GM20431 (cell line): ENCODE results near the gene SMG9.
"Not testable (repeated sequence)": the region's sequence is repeated elsewhere in the genome, so short reads cannot be mapped to it uniquely, and the experiment has no call there.

Source experiments
- in situ Hi-C: fragments of 300-500 bp; cut with MseI, MboI; formaldehyde crosslinking; loops from one replicate; pipeline ENCODE4 v1.15.0; 2020; ENCODE audit warnings: low sequenced_read_pairs; ENCODE audit not compliant: unreplicated experiment

Gene SMG9

DNA sequence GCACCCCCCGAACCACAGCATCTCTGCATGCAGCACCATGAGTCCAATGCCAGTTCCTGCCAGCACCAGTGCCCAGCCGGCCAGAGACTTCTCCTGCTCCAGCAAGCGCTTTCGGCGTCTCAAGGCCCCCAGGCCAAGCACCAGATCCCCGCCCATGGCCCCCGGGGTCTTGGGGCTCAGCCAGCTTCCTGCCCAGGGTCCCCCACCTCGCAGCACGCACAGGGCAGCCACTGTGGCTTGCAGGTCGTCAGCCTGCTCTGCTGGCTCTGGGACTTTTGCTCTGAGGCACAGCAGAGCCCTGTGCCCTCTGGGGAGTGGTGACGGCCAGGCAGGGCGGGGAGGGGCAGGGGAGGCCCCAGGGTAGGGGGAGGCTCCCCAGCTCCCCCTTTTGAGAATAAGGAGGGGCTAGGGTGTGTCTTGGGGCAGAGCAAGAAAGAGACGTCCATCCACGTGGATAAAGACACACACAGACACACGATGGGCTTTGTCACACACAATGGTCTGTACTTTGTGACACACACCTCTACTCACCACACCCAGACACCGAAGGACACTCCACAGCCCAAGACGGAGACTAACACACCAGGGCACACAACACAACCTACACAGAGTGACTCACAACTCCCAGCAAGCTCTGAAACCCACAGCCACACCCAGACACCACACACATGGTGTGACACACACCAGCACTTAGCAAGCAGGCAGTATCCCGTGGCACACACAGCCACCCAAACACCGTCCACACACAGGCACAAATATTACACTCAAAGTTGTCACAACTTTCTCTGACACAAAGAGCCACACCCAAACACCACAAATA lies 26.2 kb upstream of the SMG9 start, which contains the start of gene KCNN4:
Gene KCNN4 (minus strand): TSS at position 268 of the 820 bp plus-strand sequence. CDS start 112 bp downstream, at position 156.
- in situ Hi-C loops = loop anchor here (5.0 kb wide), 1 partner anchor 34 kb away; no protein-coding TSS in a partner anchor

DNA sequence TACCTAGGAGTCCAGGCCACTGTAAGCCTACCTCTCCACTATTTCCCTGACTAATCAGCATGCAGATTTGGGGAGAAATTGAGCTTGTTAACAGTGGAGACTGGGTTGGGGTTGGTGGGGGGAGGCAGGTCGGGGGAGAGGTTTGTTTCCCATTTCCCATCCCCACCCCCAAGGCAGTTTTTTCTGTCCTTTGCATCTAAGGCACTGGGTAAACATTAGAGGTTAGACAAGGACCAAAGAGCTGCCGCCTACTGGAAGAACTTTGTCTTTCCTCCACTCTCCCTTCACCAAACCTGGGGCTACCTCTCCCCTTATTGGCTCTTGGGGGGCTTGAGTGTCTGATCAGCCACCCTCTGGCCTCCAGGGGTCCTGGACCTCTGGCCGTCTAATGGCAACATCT lies 25.1 kb upstream of the SMG9 start:
- in situ Hi-C loops = loop anchor here (5.0 kb wide), 1 partner anchor 33 kb away; no protein-coding TSS in a partner anchor

DNA sequence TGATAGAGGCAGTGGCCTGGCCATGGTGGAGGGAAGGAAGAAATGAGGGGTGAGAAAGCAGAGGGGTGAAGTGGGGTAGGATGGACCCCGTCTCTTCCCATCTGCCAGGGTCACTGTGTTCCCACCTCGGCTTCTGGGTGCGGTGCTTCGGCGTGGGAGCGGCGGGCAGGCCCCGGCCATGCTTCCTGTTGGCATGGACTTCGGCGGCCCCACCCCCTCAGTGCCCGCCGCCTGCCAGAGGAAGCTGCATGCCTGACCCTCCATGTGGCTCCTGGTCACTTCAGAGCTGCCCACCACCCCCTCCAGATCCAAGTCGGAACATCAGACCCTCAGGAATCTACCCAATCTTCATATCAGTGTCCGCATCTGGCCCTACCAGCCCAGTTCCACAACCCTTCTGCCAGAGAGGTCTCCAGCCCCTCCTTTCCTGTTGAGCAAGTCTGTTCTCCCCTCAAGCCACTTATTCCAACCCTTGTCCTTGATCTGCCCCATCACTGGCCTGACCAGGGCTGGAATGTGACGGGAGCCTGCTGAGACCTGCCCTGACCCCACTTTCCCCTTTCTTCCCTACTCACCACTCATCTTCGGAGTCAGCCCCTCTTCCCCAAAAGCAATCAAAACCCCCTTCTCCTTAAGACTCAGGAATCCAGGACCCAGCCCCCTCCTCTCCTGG lies 24.5 kb upstream of the SMG9 start:
- in situ Hi-C loops = no loop called here

DNA sequence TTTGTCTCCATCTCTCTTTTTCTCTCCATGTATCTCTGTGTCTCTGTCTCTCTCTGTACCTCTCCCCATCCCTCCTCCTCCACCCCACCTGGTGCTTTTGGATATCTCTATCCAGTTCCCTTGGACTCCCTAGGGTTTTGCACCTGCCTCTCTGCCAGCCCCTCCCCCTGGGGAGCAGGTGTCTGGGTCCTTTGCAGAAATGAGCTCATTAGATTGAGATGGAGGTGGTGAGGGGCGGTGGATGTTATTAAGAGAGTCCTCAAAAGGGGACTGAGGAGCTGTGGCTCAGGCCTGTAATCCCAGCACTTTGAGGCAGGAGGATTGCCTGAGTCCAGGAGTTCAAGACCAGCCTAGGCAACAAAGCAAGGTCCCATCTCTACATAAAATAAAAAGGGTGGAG lies 23.9 kb upstream of the SMG9 start:
- in situ Hi-C loops = no loop called here

DNA sequence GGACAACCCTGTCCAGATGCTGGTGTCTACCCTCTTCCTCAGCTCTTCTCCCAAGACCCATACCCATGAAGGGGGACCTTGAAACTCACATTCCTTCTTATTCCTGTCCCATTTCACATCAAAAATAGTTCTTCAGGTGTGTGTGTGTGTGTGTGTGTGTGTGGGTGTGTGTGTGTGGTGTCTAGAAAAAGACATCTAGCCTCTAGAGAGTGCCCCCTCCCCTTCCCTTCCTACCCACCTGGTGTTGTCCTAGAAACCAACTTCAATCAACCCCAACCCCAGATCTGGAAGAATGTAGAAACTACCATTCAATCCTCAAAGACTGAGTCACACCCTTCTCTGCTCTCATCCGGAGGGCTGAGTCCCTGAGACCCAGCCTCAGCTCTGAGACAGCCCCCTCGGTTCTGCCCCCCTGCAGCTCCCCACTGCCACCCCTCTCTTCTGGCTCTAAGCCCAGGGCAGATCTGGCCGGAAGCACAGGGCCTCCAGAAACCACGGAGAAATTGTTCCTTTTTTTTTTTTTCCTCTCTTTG lies 22.5 kb upstream of the SMG9 start:
- in situ Hi-C loops = no loop called here

DNA sequence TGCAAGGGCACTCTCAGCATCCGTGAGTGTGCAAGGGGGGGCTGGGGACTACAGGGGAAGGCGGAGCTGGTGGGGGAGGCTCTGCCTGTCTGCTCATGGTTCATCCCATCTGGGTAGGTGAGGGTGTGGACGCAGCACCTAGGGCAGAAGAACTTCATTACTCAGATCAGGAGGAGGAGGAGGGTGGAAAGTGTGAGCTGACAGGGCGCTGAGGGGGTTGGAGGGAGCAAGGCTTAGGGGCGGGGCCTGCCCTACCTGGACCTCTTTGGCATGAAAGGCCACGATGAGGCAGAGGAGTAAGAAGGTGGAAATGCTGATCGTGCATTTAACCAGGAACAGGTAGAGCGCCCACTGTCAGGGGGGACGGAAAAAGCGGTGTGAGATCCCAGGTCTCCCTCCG lies 21.5 kb upstream of the SMG9 start:
- in situ Hi-C loops = no loop called here

DNA sequence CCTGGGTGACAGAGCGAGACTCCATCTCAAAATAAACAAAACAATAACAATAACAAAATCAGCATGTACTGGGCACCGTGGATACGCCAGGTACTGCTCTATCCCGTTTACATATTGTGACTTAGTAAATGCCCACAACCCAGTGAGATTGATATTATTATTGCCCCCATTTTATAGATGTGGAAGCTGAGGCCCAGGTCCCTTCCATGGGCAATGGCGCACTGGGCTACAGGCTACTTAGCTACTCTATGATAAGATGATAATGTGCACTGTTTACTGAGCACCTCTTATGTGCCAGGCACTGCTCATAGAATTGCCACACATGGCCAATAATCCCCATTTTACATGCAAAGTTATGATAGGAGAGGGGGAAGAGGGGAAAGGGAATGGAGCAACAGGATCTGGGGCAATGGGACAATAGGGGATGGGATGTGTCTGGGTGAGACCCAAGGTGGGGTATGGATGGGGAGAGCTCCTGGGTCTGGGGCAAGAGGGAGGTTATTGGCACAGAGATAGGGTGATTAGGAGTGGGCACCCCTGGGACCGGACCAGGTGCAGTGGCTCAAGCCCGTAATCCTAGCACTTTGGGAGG lies 20.6 kb upstream of the SMG9 start:
- in situ Hi-C loops = no loop called here

DNA sequence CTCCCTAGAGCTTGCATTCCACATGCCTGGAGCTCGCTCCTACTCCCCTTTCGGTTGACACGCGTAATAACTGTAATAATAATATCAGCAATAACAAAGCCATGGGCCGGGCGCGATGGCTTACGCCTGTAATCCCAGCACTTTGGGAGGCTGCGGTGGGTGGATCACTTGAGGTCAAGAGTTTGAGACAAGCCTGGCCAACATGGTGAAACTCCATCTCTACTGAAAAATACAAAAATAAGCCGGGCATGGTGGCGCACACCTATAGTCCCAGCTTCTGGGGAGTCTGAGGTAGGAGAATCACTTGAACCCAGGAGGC lies 20.1 kb upstream of the SMG9 start:
- in situ Hi-C loops = not testable (repeated sequence)

DNA sequence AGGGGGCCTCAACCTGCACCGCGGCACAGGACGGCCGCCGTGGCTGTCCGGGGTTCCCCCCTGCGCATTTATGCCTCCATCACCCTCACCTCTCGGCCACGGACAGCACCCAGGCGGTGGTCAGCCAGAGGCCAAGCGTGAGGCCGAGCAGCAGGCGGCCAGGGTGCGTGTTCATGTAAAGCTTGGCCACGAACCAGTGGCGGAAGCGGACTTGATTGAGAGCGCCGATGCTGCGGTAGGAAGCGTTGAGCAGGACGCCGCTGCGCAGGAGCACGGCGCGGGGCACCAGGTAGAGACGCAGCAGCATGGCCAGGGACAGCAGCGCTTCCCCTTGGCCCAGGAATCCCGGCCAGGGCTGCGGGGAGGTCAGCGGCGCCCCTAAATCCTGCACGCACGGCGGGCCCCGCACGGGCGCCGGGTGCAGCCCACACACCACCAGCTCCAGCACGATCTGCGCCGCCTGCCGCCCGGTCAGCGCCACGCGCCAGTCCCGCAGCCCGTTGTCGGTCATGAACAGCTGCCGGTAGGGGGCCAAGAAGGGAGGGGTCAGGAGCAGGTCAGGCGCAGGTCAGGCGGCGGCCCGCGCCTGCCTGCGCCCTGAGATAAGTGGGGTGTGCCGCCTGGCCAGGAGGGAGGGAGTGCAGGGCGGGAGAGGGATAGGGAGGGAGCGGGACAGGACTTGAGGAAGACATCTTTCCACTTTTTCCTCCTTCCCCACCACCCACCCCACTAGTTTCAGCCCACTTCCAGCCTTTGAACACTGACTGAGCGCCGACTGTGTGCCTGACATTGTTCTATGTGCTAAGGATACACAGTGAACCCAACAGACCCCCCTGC lies 19.6 kb upstream of the SMG9 start:
- in situ Hi-C loops = no loop called here

DNA sequence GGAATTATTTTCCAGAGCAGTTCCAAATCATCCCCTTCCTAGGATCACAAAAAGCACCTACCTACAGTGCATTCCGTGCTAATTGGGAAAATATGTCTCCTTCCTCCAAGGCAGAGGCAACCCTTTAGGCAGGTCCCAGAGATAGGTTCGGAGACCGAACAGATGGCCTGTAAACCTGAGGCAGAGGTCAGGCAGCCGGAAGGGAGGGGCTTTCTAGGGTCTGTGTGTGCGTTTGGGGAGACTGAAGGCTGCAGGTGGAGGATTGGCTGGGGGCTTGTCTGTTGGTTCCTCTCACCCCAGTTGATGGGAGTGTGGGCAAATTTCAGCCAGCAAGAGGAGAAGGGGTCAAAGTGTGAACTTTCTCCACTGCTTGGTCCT lies 19.0 kb upstream of the SMG9 start:
- in situ Hi-C loops = no loop called here

DNA sequence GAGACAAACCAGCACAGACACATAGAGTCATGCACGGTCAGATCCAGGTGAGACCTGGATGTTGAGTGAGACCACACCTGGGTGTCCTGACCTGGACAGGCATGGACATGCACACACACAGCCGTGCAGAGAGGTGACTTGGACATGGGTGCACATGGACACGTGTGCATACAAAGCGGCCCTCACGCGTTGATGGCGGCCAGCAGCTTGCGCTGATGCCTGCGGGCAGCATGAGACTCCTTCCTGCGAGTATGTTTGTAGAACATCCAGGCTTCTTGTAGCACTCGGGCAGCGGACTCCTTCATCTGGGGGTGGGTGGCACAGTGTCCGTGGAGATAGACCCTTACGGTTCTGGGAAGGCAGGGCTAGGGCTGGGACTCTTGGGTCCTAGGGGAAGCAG lies 14.5 kb upstream of the SMG9 start:
- in situ Hi-C loops = no loop called here

DNA sequence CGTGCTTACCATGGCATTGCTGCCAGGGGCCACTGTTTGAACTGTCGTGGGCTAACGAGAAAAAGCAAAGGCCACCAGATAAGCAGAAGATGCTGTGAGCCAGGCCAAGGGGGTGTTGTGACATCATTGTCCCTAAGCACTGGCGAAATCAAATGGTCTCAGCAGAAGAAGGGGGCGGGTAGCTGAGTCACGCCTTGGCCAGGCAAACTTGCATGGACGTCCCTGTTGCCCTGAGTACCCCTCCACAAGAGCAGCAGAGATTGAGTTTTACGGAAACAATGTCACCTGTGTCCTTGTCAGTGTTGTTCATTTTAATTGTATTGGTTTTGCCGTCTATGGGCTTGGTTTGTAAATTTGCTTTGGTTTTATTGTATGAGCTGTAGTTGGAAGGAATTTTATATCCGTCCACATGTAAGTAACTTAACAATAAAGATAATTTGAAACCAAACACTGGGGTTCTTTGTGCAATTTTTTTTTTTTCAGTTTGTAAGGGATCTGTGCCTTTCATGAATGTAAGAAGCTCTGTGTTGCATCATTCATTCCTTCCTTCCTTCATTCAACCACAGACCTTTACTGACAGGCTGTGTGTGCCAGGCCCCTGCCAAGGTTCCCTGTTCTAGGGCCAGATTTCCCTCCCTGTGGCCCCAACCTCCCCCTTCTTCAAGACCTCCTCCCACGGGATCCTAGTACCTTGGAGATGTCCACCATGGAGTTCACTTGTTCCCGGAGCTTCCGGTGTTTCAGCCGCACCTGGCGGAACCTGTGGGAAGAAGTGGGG lies 13.7 kb upstream of the SMG9 start:
- in situ Hi-C loops = no loop called here

DNA sequence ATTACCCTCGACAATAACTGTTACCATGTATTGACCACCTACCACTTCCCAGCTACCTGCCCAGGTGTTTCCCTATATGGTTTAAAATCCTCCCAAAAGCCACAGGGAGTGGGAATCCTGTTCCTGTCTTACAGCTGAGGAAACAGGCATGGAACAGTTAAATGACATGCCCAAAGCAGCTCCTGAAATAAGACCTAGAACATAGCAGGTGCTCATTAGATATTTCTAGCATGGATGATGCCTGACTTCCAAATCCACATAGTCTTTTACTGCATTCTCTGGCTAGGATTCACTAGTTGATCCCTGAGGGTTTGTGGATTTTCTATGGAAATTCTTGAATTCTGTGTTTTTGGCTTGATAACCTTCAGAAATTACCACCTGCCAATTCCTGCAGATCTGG lies 13.1 kb upstream of the SMG9 start:
- in situ Hi-C loops = no loop called here

DNA sequence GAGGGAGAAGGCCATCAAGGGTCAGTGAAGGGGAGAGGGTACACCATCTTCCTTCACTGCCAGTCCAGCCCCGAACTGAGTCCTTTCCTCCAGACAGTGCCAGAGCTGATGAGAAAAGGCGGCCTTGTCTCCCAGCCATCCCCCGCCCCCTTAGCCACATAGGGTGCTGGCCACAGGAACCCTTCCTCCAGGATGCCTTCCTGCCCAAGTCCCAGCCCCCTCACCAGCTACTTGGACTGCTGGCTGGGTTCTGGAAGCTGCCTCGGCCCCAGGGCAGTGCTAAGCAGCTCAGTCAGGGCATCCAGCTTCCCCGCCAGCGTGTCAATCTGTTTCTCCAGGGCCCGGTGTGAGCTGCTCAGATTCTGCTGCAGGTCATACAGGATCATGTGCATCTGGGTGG lies 12.6 kb upstream of the SMG9 start:
- in situ Hi-C loops = no loop called here

DNA sequence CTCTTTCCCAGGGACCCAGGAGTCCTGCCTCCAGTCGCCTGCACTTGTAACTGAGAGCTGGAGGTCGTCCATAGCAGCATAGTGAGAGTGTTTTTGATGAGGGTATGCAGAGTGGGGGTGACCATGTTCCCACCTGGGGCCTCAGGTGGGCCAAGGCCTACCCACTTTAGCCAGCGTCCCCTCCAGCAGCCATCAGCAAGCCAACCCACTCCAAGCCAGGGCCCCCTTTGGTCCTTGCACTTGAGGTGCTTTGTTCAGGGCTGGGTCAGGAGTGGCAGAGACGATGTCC lies 11.9 kb upstream of the SMG9 start:
- in situ Hi-C loops = no loop called here

DNA sequence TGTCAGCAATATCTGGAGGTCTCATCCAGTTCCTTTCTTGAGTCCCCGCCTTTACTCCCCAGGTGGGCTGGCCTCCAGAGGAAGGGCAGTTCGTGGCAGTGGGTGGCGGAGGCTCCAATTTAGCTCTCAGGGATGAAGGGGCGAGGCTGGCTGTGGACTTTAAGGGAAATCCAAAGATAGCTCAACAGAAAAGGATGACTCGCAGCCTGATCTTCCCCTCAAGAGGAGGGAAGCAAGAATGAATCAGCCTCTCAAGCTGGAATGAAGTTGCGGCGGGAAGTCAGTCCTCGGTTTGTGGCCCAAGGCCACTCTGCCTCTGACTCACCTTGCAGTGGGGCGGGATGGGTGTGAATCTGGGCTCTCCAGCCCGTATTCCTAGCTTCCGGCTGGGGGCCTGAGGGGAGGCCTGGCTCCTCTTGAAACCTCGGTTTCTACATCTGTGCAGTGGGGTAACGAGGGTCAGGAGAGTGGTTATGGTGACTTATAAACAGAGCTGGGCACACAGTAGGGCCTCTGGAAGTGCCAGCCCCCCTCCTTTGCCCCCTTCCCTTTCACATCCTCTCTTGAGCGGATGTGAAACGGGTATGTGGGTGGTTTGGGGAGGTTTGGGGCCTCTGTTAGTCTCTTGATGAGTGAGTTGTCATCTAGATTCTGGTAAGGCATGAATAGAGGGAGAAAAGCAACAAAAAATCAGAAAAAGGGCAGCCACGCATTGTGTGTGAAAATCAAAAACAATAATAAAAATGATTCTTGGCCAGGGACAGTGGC lies 10.5 kb upstream of the SMG9 start:
- in situ Hi-C loops = no loop called here

DNA sequence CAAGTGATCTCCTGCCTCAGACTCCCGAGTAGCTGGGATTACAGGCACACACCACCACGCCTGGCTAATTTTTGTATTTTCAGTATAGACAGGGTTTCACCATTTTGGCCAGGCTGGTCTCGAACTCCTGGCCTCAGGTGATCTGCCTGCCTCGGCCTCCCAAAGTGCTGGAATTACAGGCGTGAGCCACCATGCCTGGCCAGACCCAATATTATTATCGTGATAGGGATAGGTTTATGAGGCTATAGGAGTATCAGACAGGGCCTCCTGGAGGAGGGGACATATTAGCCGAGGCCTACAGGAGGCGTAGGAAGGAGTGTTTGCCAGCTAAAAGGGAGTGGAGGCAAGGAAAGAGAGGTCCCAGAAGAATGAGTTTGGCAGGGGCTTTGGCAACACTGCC lies 9.9 kb upstream of the SMG9 start:
- in situ Hi-C loops = not testable (repeated sequence)

DNA sequence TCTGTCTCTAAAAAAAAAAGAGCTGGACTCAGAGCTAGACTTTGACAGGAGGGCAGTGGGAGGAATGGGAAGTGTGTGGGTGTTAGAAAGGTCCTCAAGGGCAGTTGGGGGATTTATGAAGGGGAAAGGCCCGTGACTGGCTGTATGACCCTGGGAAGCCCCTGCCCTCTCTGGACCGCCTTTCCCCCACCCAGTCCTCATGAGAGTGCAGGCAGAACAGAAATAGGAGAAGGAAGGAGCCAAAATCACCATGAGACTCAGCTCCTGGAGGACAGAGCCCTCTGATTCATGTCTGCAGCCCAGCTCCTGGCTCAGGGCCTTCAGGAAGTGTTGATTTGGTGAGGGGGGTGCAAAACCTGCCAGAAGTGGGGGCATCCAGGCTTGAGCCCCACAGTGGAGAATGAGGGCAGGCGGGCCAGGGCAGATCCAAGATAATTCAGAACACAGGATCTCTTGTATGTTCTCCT lies 8.7 kb upstream of the SMG9 start:
- in situ Hi-C loops = no loop called here

DNA sequence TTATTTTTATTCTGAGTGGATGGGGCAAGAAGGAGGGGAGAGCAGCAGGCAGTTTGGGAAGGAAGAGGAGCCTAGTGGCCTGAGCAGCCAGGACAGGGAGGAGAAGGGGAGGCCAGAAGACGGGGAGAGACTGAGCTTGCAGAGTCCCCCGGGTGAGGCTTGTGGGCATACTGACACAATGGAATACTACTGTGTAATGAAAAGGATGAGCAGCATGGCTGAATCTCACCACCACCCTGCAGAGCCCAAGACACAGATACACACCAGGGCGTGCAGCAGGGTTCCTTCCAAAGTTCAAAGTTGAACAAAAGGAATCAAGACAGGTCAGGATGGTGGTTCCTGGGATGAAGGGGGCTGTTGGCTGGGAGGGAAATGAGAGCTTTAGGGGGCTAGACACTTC lies 8.1 kb upstream of the SMG9 start:
- in situ Hi-C loops = no loop called here
